GM12873 (cell line): ENCODE data around the gene SULF2.
A peak's percentile ranks its signal among the peaks of the same experiment; 100 is the strongest.

ENCODE experiments used
- TF ChIP-seq, protein P1 (sequence below): IDR thresholded peaks from 2 replicates; pipeline ENCODE4 v1.5.1; 2012; ENCODE audit warnings: low read depth, mild to moderate bottlenecking, moderate library complexity, low read length, control low read depth; ENCODE audit not compliant: insufficient read depth; ENCODE audit errors: missing control alignments

The SULF2 gene

DNA sequence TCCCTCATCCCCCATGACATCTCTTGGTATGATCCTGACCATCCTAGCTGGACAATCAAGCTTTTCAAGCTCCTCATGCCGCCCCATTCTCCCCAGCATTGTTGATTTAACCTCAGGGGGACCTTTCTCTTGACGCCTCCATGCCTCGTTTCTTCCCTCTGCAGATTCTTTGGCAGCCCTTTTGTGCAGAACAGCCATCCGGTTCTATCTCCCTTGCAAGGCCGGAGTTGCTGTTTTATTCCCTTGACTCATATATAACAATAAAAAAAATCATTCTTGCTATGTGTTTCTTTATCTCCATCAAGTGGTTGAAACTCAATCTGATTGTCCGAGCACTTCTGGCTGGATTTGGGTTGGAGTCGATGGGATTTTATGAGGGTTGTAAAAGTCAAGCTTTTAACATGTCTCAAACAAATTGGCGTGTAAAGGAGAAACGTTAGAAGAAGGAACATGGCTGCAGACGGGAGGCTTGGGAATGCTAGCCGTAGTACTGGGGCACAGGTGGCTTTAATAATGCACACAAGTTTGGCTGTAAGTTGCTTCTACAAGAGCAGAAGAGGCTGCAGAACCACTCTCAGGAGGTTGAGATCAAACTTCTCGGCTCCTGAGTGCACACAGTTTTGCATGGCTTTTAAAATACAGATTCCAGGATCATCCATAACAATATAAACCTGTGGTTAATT, 3.9 kb upstream of the SULF2 start:
- TF ChIP-seq, protein P1, sequence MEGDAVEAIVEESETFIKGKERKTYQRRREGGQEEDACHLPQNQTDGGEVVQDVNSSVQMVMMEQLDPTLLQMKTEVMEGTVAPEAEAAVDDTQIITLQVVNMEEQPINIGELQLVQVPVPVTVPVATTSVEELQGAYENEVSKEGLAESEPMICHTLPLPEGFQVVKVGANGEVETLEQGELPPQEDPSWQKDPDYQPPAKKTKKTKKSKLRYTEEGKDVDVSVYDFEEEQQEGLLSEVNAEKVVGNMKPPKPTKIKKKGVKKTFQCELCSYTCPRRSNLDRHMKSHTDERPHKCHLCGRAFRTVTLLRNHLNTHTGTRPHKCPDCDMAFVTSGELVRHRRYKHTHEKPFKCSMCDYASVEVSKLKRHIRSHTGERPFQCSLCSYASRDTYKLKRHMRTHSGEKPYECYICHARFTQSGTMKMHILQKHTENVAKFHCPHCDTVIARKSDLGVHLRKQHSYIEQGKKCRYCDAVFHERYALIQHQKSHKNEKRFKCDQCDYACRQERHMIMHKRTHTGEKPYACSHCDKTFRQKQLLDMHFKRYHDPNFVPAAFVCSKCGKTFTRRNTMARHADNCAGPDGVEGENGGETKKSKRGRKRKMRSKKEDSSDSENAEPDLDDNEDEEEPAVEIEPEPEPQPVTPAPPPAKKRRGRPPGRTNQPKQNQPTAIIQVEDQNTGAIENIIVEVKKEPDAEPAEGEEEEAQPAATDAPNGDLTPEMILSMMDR, result no peak

DNA sequence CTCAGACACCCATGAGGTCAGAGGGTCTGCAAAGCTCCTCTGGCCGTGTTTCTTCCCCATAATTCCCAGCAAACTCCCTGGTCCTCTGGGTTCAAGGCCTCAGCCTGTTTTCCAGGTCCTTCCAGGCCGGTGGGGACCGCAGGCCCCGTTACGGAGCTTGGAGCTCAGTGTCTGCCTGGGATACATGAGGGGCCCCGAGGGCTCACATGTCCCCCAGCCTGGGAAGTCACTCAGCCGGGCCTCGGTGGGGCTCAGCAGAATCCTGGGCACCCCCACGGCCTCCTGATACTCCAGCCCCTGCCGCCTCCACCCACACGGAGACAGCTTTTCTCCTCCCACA, 3.4 kb upstream of the SULF2 start:
- TF ChIP-seq, protein P1, result no peak

DNA sequence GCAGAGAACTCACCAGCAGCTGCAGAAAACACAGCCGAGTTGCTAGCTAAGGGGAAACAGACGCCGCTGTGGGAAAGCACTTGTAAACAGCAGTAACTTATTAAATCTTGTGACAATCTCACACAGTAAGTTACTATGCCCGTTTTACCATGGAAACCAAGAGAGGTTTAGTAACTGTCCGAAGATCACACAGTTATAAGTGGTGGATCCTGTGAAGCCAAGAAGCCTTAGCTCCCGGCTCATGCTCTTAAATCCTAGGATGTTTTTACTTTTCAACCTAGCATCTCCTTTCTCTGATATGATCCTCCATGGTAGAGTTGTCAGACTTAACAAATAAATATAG, 1.5 kb upstream of the SULF2 start:
- TF ChIP-seq, protein P1, result no peak

DNA sequence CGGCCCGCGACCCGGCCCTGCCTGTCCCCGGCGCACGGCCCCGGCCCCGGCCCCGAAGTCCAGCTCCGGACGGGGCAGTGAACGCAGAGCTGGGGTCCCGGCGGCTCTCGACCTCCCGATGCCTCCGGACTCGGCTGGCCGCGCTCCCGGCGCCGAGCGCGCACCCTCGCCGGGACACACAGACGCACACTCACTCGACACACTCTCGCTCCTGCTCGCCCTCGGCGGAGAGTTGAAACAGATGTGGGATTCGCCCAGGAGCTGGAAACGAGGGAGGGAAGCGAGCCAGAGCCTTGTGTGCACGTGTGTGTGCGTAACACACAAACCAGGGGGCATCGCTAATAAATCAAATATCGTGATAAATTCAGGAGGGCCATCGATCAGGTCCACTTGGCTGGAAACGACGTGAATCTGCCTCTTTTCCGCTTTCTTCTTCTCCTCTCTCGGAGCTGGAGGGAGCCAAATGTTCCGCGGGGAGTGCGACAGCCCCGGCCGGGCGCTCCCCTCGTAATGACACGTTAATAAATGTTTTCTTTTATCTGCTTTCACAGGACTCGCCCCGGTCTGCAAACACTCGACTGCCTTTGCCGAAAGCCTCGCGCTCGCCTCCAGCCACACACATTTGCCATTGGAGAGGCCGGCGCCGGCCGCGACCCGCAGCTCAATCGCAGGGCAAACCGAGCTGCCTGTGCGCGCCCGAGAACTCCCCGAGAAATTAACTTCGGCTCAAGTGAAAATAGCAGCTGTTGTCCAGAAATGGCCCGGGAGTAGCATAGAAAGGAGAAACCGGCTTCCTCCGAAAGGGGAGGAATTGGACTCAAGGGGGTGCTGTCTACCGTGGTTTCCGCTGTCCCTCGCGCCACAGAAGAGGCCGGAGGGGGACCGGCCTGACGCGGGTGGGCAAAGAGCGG, 828 bp upstream of the SULF2 start:
- TF ChIP-seq, protein P1, result peak; percentile 64

DNA sequence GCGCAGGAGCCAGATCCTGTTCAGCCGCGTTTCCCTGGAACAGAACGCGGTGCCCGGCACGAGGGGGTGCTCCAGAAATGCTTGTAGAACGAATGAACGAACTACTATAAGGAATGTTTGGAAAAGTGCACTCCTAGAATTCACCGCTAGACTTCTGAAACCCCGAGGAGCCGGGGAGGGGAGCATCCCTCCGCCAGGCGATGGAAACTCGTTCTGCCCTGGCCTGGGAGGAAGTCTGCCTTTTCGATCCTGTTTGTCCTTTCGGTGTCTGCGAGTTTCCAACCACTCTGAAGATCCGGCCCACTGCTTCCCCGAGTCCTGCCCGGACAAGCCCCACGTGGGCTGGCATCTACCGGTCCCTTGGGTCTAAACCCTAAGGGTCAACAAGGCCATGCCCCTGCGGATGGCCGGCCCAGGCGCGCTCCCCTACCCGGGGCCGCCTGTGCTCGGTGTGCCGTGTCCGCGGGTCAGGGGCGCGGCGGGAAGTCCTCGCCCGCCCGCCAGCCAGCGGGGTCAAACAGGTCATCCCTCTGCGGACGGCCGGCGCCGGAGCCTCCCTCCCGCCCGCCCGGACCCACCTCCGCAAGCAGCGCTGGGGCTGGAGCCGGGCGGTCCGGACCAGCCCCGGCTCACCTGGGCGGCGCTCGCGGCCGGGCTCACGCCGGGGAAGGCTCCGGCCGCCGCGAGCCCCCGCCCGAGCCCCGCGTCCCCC, 526 bp downstream of the SULF2 start:
- TF ChIP-seq, protein P1, result no peak

DNA sequence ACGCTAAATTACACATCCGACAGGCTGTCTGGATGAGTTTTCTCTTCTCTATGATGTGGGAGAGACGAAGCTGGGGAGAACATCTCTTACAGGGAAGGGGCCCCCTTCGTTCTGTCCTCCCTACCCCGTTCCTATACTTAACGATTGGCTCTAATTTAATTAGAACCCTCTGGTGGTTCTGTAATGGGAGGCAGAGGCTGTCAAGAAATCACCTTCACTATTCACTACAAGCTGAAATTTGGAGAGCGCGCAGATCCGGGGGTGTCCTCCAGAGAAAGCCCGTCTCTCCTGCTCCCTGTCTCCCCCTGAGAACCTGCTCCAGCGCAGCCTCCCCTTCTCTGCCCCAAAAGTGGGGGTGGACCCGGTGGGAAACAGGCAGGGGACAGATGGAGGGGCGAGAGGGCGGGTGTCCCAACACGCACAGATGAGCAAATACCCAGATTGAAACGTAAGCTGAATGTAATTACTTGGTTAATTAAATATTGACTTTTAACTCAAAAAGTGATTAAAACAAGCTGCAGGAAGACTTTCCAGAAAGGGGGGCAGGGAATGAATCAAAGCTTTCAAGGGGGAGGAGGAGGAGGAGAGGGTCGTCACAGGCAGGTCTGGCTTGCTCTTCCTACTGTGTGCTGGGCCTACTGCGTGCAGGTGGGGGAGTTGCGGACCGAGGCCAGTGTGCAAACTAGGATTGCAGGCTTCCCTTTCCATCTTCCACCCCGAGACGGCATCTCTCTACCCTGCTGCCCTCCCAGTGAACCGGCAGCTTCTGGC, 1.3 kb downstream of the SULF2 start:
- TF ChIP-seq, protein P1, result no peak
